DMS 273 treated with DMSO at 0.1 percent for 48 hours (cell line): ENCODE data around the gene ZSWIM1.

Source experiments
- DNase-seq: peaks from one replicate; lab custom pipeline; 2025; lab: John Stamatoyannopoulos, UW

Gene ZSWIM1

GRCh38 chr20:45880988-45881788 lies at the start of gene ZSWIM1:
Gene ZSWIM1, plus strand, starts transcription at chr20:45881227. Its CDS starts 1,366 bp downstream, at chr20:45882593.
- peak; percentile 96 for DNase-seq

GRCh38 chr20:45832619-45833018 lies 48.4 kb upstream of the ZSWIM1 start:
- no peak for DNase-seq

GRCh38 chr20:45833030-45833882 lies 47.8 kb upstream of the ZSWIM1 start, which contains the start of gene SNX21:
Gene SNX21, plus strand, starts transcription at chr20:45833799. Its CDS starts 121 bp downstream, at chr20:45833920.
- peak; percentile 65 for DNase-seq

GRCh38 chr20:45833883-45834796 lies 46.9 kb upstream of the ZSWIM1 start:
- DNase-seq: no peak

GRCh38 chr20:45834797-45835161 lies 46.2 kb upstream of the ZSWIM1 start:
- no peak for DNase-seq

GRCh38 chr20:45835329-45835765 lies 45.7 kb upstream of the ZSWIM1 start:
- DNase-seq: no peak

GRCh38 chr20:45835825-45836224 lies 45.2 kb upstream of the ZSWIM1 start:
- no peak for DNase-seq

- DNase-seq: peak; percentile 81
These were observed 44.2 kb upstream of the ZSWIM1 start for GRCh38 chr20:45836841-45837240.

GRCh38 chr20:45840700-45841198 lies 40.3 kb upstream of the ZSWIM1 start:
- no peak for DNase-seq

GRCh38 chr20:45841407-45842129 lies 39.5 kb upstream of the ZSWIM1 start:
- DNase-seq: no peak

GRCh38 chr20:45842169-45842812 lies 38.7 kb upstream of the ZSWIM1 start:
- peak; percentile 40 for DNase-seq

- DNase-seq: no peak
These were observed 37.5 kb upstream of the ZSWIM1 start for GRCh38 chr20:45843506-45843905.

GRCh38 chr20:45845452-45845851 lies 35.6 kb upstream of the ZSWIM1 start:
- DNase-seq: no peak

GRCh38 chr20:45848421-45848820 lies 32.6 kb upstream of the ZSWIM1 start:
- no peak for DNase-seq

- DNase-seq: no peak
These were observed 32.0 kb upstream of the ZSWIM1 start for GRCh38 chr20:45848969-45849582.

GRCh38 chr20:45850238-45850637 lies 30.8 kb upstream of the ZSWIM1 start:
- DNase-seq: no peak

- DNase-seq: no peak
These were observed 30.1 kb upstream of the ZSWIM1 start for GRCh38 chr20:45850926-45851325.

GRCh38 chr20:45851501-45851900 lies 29.5 kb upstream of the ZSWIM1 start:
- DNase-seq: no peak

GRCh38 chr20:45852326-45852725 lies 28.7 kb upstream of the ZSWIM1 start:
- DNase-seq: no peak

- DNase-seq: no peak
These were observed 27.5 kb upstream of the ZSWIM1 start for GRCh38 chr20:45853484-45853883.
